ENCODE results near the gene HPSE2. TPM values are rescaled to one million over a fixed set of nuclear protein-coding genes. Genes with fewer than 3 reads are reported as not detected.

HPSE2 gene
- total RNA-seq, 1 donor from 2014 or later = not detected

DNA sequence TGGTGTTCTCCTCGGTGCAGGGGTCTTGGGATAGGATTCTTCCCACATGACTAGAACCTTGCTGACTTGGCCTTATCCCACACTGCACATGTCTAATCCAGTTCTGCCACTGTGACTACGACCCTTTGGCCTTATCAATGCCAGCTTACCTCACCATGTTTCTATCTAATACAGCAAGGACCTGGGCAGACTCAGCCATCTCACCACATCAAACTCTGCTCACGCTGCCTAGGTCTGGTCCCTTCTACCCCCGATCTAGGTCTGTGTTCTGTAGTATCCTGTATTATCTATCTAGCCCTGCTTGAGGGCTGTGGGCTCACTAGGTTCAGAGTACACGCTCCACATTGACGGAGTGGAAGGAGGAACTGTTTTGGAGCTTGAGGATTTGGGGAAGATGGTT, 282.4 kb downstream of the HPSE2 start:
- Mint-ChIP-seq H3K4me3 (no peak overlapping the region), H3K27me3 (no peaks in the 10 kb centered on the region), H3K36me3 (ENCODE audit: low read depth) (no peaks in the 10 kb centered on the region), H3K27ac (no peak overlapping the region), H3K9me3 (no peaks in the 10 kb centered on the region), H3K4me1 (no peaks in the 10 kb centered on the region)
- no peak for DNase-seq
- intact Hi-C loops (cut with micrococcal nuclease) = no loop called here

DNA sequence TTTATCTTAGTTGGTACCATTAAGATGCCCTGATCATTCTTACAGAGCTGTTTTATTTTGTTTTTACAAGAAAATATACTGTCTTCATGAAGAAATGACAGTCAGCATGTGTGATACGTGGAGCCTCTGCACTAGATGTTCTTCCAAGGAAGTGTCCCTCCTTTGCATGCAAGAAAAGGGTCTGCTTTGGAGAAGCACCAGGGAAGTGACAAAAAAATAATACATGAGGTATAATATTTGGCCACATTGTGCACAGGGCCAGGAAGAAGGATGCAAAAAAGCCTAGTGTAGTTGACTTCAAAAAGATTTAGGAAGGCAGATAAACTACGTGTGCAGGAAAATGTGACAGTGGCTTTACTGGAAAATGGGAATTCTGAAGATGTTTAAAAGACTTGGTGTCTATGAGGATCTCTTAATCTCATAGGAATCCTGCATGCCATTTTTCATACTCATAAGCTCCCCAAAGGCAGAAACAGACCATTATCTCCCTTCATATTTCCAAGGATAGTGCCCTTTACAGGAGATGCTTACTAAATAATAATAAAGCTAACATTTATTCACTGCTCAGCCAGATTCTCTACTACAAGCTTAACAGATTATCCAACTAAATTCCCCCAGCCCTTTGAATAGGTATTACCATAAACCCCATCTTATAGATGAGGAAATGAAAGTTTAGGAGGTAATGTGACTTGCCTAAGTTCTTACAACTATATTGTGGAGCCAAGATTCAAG, 284.2 kb downstream of the HPSE2 start:
- intact Hi-C loops (cut with micrococcal nuclease) = no loop called here
- H3K36me3 Mint-ChIP-seq (ENCODE audit: low read depth) = no peaks in the 10 kb centered on the region
- H3K9me3 Mint-ChIP-seq = no peaks in the 10 kb centered on the region
- no peak for DNase-seq
- H3K27ac Mint-ChIP-seq = no peak overlapping the region
- no peaks in the 10 kb centered on the region for H3K27me3 Mint-ChIP-seq
- no peaks in the 10 kb centered on the region for H3K4me1 Mint-ChIP-seq
- H3K4me3 Mint-ChIP-seq = no peak overlapping the region

- intact Hi-C loops (cut with micrococcal nuclease) = no loop called here
- H3K27me3 Mint-ChIP-seq = no peaks in the 10 kb centered on the region
- no peaks in the 10 kb centered on the region for H3K4me1 Mint-ChIP-seq
- no peak for DNase-seq
- H3K9me3 Mint-ChIP-seq = no peaks in the 10 kb centered on the region
- no peaks in the 10 kb centered on the region for H3K36me3 Mint-ChIP-seq (ENCODE audit: low read depth)
- no peak overlapping the region for H3K27ac Mint-ChIP-seq
- no peak overlapping the region for H3K4me3 Mint-ChIP-seq
Observed at GRCh38 chr10:98950106-98950505, 285.5 kb downstream of the HPSE2 start.

DNA sequence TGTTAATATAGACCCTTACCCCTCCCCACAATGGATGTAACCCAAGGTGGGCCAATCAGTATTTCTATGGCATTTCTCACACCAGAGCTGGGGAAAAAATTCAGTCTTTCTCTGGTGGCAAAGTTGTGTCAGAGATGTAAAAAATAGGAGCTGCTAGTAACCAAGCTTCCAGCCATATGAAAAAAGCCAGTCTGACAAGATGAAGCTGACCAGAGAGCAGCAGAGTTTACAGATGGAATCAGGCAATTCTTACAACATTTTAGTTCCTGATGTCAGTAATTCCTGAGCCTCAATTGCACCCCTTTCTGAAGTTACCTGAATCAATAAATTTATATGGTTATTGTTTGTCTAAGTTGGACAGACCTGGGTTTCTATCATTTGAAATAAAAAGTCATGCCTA, 286.3 kb downstream of the HPSE2 start:
- Mint-ChIP-seq H3K4me3 (no peak overlapping the region), H3K27ac (no peak overlapping the region), H3K36me3 (ENCODE audit: low read depth) (no peaks in the 10 kb centered on the region), H3K27me3 (no peaks in the 10 kb centered on the region), H3K9me3 (no peaks in the 10 kb centered on the region), H3K4me1 (no peaks in the 10 kb centered on the region)
- no peak for DNase-seq
- intact Hi-C loops (cut with micrococcal nuclease) = no loop called here

DNA sequence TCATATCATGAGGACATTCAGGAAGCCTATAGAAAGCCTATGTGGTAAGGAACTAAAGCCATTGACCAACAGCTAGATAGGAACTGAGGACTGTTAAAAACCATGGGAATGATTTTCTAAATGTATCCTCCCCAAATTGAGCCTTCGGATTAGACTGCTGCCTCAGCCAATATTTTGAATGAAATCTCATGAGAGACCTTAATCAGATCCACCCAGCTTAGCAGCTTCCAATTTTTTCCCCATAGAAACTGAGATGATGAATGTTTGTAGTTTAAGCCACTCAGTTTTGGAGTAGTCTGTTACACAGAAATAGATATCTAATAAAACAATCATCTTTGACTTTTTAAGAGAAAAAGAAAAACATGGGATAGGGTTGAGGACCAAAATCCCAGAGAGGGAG, 292.0 kb downstream of the HPSE2 start:
- no peak for DNase-seq
- Mint-ChIP-seq H3K36me3 (ENCODE audit: low read depth) (no peaks in the 10 kb centered on the region), H3K27ac (no peak overlapping the region), H3K4me3 (no peak overlapping the region), H3K9me3 (no peaks in the 10 kb centered on the region), H3K4me1 (no peaks in the 10 kb centered on the region), H3K27me3 (no peaks in the 10 kb centered on the region)
- intact Hi-C loops (cut with micrococcal nuclease) = no loop called here

GRCh38 chr10:98929709-98930108, 305.9 kb downstream of the HPSE2 start:
- H3K27ac Mint-ChIP-seq = no peak overlapping the region
- no peaks in the 10 kb centered on the region for H3K27me3 Mint-ChIP-seq

GRCh38 chr10:98925651-98926050, 310.0 kb downstream of the HPSE2 start:
- no peak overlapping the region for H3K4me3 Mint-ChIP-seq
- no peak overlapping the region for H3K27ac Mint-ChIP-seq
- H3K9me3 Mint-ChIP-seq = no peaks in the 10 kb centered on the region
- no peaks in the 10 kb centered on the region for H3K4me1 Mint-ChIP-seq
- H3K36me3 Mint-ChIP-seq (ENCODE audit: low read depth) = no peaks in the 10 kb centered on the region
- DNase-seq = no peak
- intact Hi-C loops (cut with micrococcal nuclease) = no loop called here
- H3K27me3 Mint-ChIP-seq = no peaks in the 10 kb centered on the region

More at GRCh38 chr10:98929709-98930108, 305.9 kb downstream of the HPSE2 start:
- intact Hi-C loops (cut with micrococcal nuclease) = no loop called here
- Mint-ChIP-seq H3K4me1 (no peaks in the 10 kb centered on the region), H3K4me3 (no peak overlapping the region), H3K9me3 (no peaks in the 10 kb centered on the region), H3K36me3 (ENCODE audit: low read depth) (no peaks in the 10 kb centered on the region)
- no peak for DNase-seq

DNA sequence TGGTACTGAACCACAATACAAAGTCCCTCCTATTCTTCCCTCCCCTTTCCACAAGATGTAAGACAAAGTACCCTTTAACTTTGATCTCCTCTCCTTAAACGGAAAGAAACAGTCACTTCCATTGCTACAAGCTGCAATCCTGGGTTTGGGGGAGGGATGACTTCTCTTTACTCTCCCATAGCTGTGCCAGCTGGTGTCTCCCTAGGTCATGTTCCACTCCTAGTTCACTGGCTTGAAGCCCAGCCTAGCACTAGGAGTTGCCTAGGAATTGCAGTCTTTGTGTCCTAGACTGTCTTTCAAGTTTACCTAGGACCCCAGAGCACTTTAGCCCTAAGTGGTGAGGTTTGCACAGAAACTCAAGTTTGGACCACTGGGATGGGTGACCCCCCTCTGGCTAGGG, 311.1 kb downstream of the HPSE2 start:
- H3K36me3 Mint-ChIP-seq (ENCODE audit: low read depth) = no peaks in the 10 kb centered on the region
- H3K4me3 Mint-ChIP-seq = no peak overlapping the region
- no peaks in the 10 kb centered on the region for H3K9me3 Mint-ChIP-seq
- no peaks in the 10 kb centered on the region for H3K4me1 Mint-ChIP-seq
- H3K27ac Mint-ChIP-seq = no peak overlapping the region
- intact Hi-C loops (cut with micrococcal nuclease) = no loop called here
- no peak for DNase-seq
- no peaks in the 10 kb centered on the region for H3K27me3 Mint-ChIP-seq

DNA sequence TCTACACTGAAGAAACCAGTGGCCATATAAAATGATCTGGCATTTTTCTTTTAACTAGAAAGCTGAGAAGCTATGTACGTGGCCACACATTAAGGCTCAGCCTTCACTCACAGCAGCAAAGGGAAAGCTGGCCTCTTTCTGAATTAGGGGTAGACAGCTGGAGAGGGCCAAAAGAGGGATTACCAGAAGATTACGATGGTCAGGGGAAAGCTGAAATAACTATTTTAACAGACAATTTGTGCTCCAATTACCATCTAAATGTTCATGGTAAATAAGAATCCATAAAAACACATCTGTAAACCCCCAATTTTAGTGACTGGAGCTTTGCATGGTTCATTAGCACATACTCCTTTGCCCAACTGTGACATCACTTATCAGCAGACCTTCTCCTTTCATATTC, 314.3 kb downstream of the HPSE2 start:
- no peak for DNase-seq
- intact Hi-C loops (cut with micrococcal nuclease) = no loop called here
- Mint-ChIP-seq H3K4me3 (no peak overlapping the region), H3K27ac (no peak overlapping the region), H3K27me3 (no peaks in the 10 kb centered on the region), H3K9me3 (no peaks in the 10 kb centered on the region), H3K4me1 (no peaks in the 10 kb centered on the region), H3K36me3 (ENCODE audit: low read depth) (no peaks in the 10 kb centered on the region)

GRCh38 chr10:98920807-98921206, 314.8 kb downstream of the HPSE2 start:
- Mint-ChIP-seq H3K9me3 (no peaks in the 10 kb centered on the region), H3K4me1 (no peaks in the 10 kb centered on the region), H3K27ac (no peak overlapping the region), H3K4me3 (no peak overlapping the region), H3K27me3 (no peaks in the 10 kb centered on the region), H3K36me3 (ENCODE audit: low read depth) (no peaks in the 10 kb centered on the region)
- DNase-seq = no peak
- intact Hi-C loops (cut with micrococcal nuclease) = no loop called here

GRCh38 chr10:98920360-98920759, 315.3 kb downstream of the HPSE2 start:
- no peaks in the 10 kb centered on the region for H3K27me3 Mint-ChIP-seq
- no peaks in the 10 kb centered on the region for H3K9me3 Mint-ChIP-seq
- H3K4me1 Mint-ChIP-seq = no peaks in the 10 kb centered on the region
- H3K36me3 Mint-ChIP-seq (ENCODE audit: low read depth) = no peaks in the 10 kb centered on the region
- H3K27ac Mint-ChIP-seq = no peak overlapping the region
- no peak for DNase-seq
- intact Hi-C loops (cut with micrococcal nuclease) = no loop called here
- H3K4me3 Mint-ChIP-seq = no peak overlapping the region

DNA sequence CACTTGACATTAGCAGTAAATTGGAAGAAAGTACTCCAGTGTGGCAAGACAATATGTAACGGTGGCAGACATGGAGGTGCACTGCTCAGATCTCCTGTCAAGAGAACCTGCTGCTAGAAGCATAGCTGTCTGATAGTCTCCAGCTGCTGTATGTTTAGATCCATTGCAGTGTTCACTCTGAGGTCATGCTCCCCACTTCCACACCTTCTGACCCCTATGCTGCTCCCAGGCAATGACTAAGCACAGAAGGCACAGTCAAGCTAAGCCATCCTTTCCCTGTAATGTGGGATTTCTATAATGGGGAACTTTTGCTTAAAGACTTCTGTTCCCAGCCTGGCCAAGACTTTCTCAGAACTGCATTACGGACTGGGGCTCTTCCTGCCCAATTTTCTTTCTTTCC, 315.8 kb downstream of the HPSE2 start:
- Mint-ChIP-seq H3K4me3 (no peak overlapping the region), H3K27me3 (no peaks in the 10 kb centered on the region), H3K27ac (no peak overlapping the region), H3K36me3 (ENCODE audit: low read depth) (no peaks in the 10 kb centered on the region), H3K9me3 (no peaks in the 10 kb centered on the region), H3K4me1 (no peaks in the 10 kb centered on the region)
- DNase-seq = no peak
- intact Hi-C loops (cut with micrococcal nuclease) = no loop called here

GRCh38 chr10:98917828-98918227, 317.8 kb downstream of the HPSE2 start:
- H3K4me3 Mint-ChIP-seq = no peak overlapping the region
- no peaks in the 10 kb centered on the region for H3K4me1 Mint-ChIP-seq
- no peaks in the 10 kb centered on the region for H3K9me3 Mint-ChIP-seq
- no peak overlapping the region for H3K27ac Mint-ChIP-seq
- intact Hi-C loops (cut with micrococcal nuclease) = no loop called here
- DNase-seq = no peak
- H3K36me3 Mint-ChIP-seq (ENCODE audit: low read depth) = no peaks in the 10 kb centered on the region
- no peaks in the 10 kb centered on the region for H3K27me3 Mint-ChIP-seq

- no peaks in the 10 kb centered on the region for H3K4me1 Mint-ChIP-seq
- H3K9me3 Mint-ChIP-seq = no peaks in the 10 kb centered on the region
- no peak overlapping the region for H3K27ac Mint-ChIP-seq
- no peak overlapping the region for H3K4me3 Mint-ChIP-seq
- intact Hi-C loops (cut with micrococcal nuclease) = no loop called here
- no peak for DNase-seq
- no peaks in the 10 kb centered on the region for H3K27me3 Mint-ChIP-seq
- no peaks in the 10 kb centered on the region for H3K36me3 Mint-ChIP-seq (ENCODE audit: low read depth)
Observed at GRCh38 chr10:98916526-98917125, 319.0 kb downstream of the HPSE2 start.

GRCh38 chr10:98915911-98916310, 319.7 kb downstream of the HPSE2 start:
- no peaks in the 10 kb centered on the region for H3K9me3 Mint-ChIP-seq
- no peak overlapping the region for H3K27ac Mint-ChIP-seq
- intact Hi-C loops (cut with micrococcal nuclease) = no loop called here
- no peaks in the 10 kb centered on the region for H3K4me1 Mint-ChIP-seq
- H3K27me3 Mint-ChIP-seq = no peaks in the 10 kb centered on the region
- no peak for DNase-seq
- no peak overlapping the region for H3K4me3 Mint-ChIP-seq
- H3K36me3 Mint-ChIP-seq (ENCODE audit: low read depth) = no peaks in the 10 kb centered on the region

All from activated CD4-positive, alpha-beta T cell treated with anti-CD3 and anti-CD28 coated beads, Interleukin-2, amount 10 ng/mL, durations not matched to agents 24 days and 14 days (primary cell).